Left ventricle myocardium inferior (tissue), 1 donor: Measurements from ENCODE around the gene GRM7. TPM values are rescaled to one million over a fixed set of nuclear protein-coding genes. Genes with fewer than 3 reads are reported as not detected.

Experiments
- DNase-seq: peaks from one replicate; pipeline ENCODE4 v3.0.0-alpha.2; 2020
- H3K27ac ChIP-seq: fragments of 200-600 bp; replicated peaks from 2 replicates; pipeline ENCODE4 v1.8.0; 2021
- H3K27me3 ChIP-seq: fragments of 200-600 bp; 2 replicates; pipeline ENCODE4 v1.8.0; 2021; ENCODE audit warnings: low read depth
- H3K36me3 ChIP-seq: fragments of 200-600 bp; 2 replicates; pipeline ENCODE4 v1.8.0; 2021
- H3K4me1 ChIP-seq: fragments of 200-600 bp; 2 replicates; pipeline ENCODE4 v1.8.0; 2021
- H3K4me3 ChIP-seq: fragments of 200-600 bp; 2 replicates; pipeline ENCODE4 v1.8.0; 2021; ENCODE audit warnings: mild to moderate bottlenecking, moderate library complexity
- H3K9me3 ChIP-seq: fragments of 200-600 bp; replicated peaks from 2 replicates; pipeline ENCODE4 v1.8.0; 2021
- CTCF ChIP-seq: fragments of 200-600 bp; IDR thresholded peaks from 2 replicates; pipeline ENCODE4 v1.8.0; 2021; ENCODE audit warnings: antibody characterized with exemption, mild to moderate bottlenecking, borderline replicate concordance
- intact Hi-C: fragments of 100-400 bp; cut with micrococcal nuclease; formaldehyde crosslinking; loops from one replicate; pipeline ENCODE4 v1.11.0; 2022
- total RNA-seq: library from RNA; stranded (reverse); fragmentation: NEBNext Ultra II Directional; extraction: Animal tissue kit (Norgen Biotek cat#: 25700); gene quantifications from one replicate; pipeline ENCODE4 v1.2.1, GENCODE V29; 2021
- donor health status: DM: no; HTN: yes; CAD: no; lungs with severe emphysema.

The GRM7 gene
- total RNA-seq, 1 donor from 2014 or later = not detected

GRCh38 chr3:7520059-7520458 lies 659.1 kb downstream of the GRM7 start:
- Histone ChIP-seq H3K4me1 (peaks cover 16% of the 10 kb centered on the region), H3K9me3 (peaks cover 9% of the 10 kb centered on the region), H3K36me3 (no peaks in the 10 kb centered on the region), H3K27me3 (no peaks in the 10 kb centered on the region), H3K4me3 (no peak overlapping the region), H3K27ac (no peak overlapping the region)
- no peak for DNase-seq
- intact Hi-C loops = no loop called here
- no peak for TF ChIP-seq CTCF

- intact Hi-C loops = no loop called here
- no peak overlapping the region for H3K4me3 ChIP-seq
These were observed 659.7 kb downstream of the GRM7 start for GRCh38 chr3:7520593-7520992.

GRCh38 chr3:7536510-7536909 lies 675.6 kb downstream of the GRM7 start:
- intact Hi-C loops = no loop called here
- H3K4me3 ChIP-seq = no peak overlapping the region
- H3K27me3 ChIP-seq = no peaks in the 10 kb centered on the region
- H3K9me3 ChIP-seq = no peaks in the 10 kb centered on the region
- no peaks in the 10 kb centered on the region for H3K4me1 ChIP-seq
- no peak for TF ChIP-seq CTCF
- DNase-seq = no peak
- H3K36me3 ChIP-seq = no peaks in the 10 kb centered on the region
- H3K27ac ChIP-seq = no peak overlapping the region

More at GRCh38 chr3:7520593-7520992, 659.7 kb downstream of the GRM7 start:
- TF ChIP-seq CTCF = no peak
- Histone ChIP-seq H3K36me3 (no peaks in the 10 kb centered on the region), H3K4me1 (peaks cover 16% of the 10 kb centered on the region), H3K27ac (no peak overlapping the region), H3K9me3 (peaks cover 14% of the 10 kb centered on the region), H3K27me3 (no peaks in the 10 kb centered on the region)
- no peak for DNase-seq

- no peak for TF ChIP-seq CTCF
- H3K4me3 ChIP-seq = no peak overlapping the region
- no peaks in the 10 kb centered on the region for H3K27me3 ChIP-seq
- intact Hi-C loops = no loop called here
- H3K9me3 ChIP-seq = no peaks in the 10 kb centered on the region
- no peaks in the 10 kb centered on the region for H3K36me3 ChIP-seq
- H3K27ac ChIP-seq = no peak overlapping the region
- H3K4me1 ChIP-seq = no peaks in the 10 kb centered on the region
- no peak for DNase-seq
These were observed 676.0 kb downstream of the GRM7 start for GRCh38 chr3:7536921-7537320.

- Histone ChIP-seq H3K27ac (no peak overlapping the region), H3K9me3 (no peaks in the 10 kb centered on the region), H3K36me3 (no peaks in the 10 kb centered on the region), H3K4me1 (no peaks in the 10 kb centered on the region), H3K27me3 (no peaks in the 10 kb centered on the region), H3K4me3 (no peak overlapping the region)
- no peak for TF ChIP-seq CTCF
- intact Hi-C loops = loop anchor here (10.0 kb wide), 1 partner anchor 259 kb away; no protein-coding TSS in a partner anchor
- DNase-seq = no peak
These were observed 682.5 kb downstream of the GRM7 start for GRCh38 chr3:7543294-7543880.
